ENCODE results near the gene NDUFS6. TPM values are rescaled to one million over a fixed set of nuclear protein-coding genes. Genes with fewer than 3 reads are reported as not detected.

NDUFS6 gene
- total RNA-seq, 1 donor from 2014 or later: 22.5 TPM

DNA sequence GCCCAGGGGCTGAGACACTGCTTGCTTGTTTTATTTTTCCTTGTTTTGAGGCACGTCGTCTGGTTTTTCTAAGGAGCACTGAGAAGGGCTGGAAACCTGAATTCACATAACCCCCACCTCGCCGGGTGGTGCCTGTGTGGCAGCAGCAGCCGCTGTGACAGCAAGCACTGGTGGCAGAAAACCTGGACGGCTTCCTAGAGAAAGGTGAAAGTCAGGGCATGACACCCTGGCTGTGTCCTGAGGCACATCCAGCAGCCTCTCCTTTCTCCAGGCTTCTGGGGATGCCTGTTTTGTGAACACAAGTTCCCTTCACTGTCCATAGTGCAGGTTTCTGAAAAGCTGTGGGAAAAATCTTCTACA lies 30.8 kb upstream of the NDUFS6 start:
- no peak for ATAC-seq (ENCODE audit: low read depth)
- H3K27me3 Mint-ChIP-seq: peaks cover 29% of the 10 kb centered on the region
- no peak for DNase-seq
- no peaks in the 10 kb centered on the region for H3K36me3 Mint-ChIP-seq (ENCODE audit: low read depth)
- intact Hi-C loops (cut with micrococcal nuclease): no loop called here
- H3K4me3 Mint-ChIP-seq: no peak overlapping the region
- CTCF ChIA-PET: no interaction called here
- TF ChIP-seq, protein P1, sequence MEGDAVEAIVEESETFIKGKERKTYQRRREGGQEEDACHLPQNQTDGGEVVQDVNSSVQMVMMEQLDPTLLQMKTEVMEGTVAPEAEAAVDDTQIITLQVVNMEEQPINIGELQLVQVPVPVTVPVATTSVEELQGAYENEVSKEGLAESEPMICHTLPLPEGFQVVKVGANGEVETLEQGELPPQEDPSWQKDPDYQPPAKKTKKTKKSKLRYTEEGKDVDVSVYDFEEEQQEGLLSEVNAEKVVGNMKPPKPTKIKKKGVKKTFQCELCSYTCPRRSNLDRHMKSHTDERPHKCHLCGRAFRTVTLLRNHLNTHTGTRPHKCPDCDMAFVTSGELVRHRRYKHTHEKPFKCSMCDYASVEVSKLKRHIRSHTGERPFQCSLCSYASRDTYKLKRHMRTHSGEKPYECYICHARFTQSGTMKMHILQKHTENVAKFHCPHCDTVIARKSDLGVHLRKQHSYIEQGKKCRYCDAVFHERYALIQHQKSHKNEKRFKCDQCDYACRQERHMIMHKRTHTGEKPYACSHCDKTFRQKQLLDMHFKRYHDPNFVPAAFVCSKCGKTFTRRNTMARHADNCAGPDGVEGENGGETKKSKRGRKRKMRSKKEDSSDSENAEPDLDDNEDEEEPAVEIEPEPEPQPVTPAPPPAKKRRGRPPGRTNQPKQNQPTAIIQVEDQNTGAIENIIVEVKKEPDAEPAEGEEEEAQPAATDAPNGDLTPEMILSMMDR (IDR thresholded peaks at IDR 0.05): no peak
- POLR2A ChIA-PET: no interaction called here
- H3K4me1 Mint-ChIP-seq: no peaks in the 10 kb centered on the region
- H3K9me3 Mint-ChIP-seq: peaks cover 2% of the 10 kb centered on the region
- no peak overlapping the region for H3K27ac Mint-ChIP-seq

DNA sequence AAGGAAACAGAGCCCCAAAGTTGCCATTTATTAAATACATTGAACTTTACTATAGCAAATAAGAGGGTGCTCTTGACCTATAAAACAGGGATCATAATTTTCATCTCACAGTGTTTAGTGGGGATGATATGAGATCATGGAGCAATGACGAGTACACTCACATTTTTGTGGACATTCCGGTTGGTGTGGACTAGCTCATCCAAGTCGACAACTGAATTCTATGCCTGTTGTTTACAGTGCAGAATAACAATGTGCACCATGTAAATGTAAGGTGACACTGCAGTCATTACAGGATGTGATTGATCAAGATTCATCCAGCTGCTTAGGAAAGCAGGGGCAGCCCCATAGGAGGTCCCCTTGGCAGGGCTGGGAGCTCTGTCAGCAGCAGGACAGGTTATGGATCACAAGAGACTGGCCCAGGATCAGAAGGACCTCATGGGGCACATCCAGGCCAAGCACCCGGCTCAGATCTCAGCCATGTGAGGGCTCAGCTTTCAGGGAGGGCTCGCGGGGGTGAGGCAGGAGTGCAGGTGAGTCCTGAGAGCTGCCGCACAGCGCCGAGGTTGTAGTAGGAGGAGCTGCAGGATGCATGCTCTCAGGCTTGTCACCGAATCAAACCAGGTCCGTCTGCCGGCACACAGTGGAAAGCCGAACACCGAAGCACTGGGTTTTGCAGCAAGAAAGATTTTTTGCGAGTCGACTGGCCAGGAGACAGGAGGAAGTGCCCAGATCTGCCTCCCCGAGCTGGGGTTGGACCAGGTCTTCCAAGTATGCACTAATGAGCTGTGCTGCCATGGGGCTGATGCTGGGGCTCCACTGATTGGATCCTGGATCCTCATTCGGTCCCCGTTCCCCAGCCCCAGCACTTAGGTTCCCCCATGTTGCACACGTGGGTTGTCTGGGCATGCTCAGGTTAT lies 29.8 kb upstream of the NDUFS6 start:
- POLR2A ChIA-PET: no interaction called here
- no peaks in the 10 kb centered on the region for H3K36me3 Mint-ChIP-seq (ENCODE audit: low read depth)

DNA sequence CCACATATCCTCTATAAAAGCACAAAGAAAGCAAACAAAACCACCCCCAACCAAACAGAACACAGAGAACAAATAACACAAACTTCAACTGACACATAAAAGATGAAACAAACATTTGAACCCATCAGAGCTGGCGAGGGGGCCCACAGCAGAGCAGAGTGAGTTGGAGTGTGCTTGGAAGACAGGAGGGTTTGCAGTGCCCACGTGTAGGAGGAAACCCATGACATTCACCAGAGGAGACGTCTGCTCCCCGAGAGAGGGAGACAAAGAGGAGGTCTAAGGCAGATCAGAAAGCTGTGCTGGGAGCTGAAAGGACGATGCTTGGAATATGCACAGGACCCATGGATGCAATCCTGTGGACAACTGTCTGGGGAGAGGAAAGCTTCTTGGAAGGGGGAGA lies 28.6 kb upstream of the NDUFS6 start:
- ChIA-PET CTCF (interaction anchor here (2.3 kb wide), 1 partner anchor 28 kb away, joined by 5 read pairs; the partner anchor contains the start of genes MRPL36 and NDUFS6), POLR2A (no interaction called here)
- intact Hi-C loops (cut with micrococcal nuclease): no loop called here
- no peak overlapping the region for H3K4me3 Mint-ChIP-seq
- H3K4me1 Mint-ChIP-seq: no peaks in the 10 kb centered on the region
- H3K9me3 Mint-ChIP-seq: peaks cover 2% of the 10 kb centered on the region
- H3K27me3 Mint-ChIP-seq: peaks cover 21% of the 10 kb centered on the region
- no peaks in the 10 kb centered on the region for H3K36me3 Mint-ChIP-seq (ENCODE audit: low read depth)
- no peak for ATAC-seq (ENCODE audit: low read depth)
- no peak overlapping the region for H3K27ac Mint-ChIP-seq
- TF ChIP-seq, protein P1 (IDR thresholded peaks at IDR 0.05): no peak
- DNase-seq: no peak

More for the DNA sequence above, 29.8 kb upstream of the NDUFS6 start:
- peaks cover 2% of the 10 kb centered on the region for H3K9me3 Mint-ChIP-seq
- H3K27ac Mint-ChIP-seq: no peak overlapping the region
- no peaks in the 10 kb centered on the region for H3K4me1 Mint-ChIP-seq
- H3K27me3 Mint-ChIP-seq: peaks cover 25% of the 10 kb centered on the region
- TF ChIP-seq, protein P1 (IDR thresholded peaks at IDR 0.05): no peak
- CTCF ChIA-PET: interaction anchor here (2.3 kb wide), 1 partner anchor 29 kb away, joined by 5 read pairs; the partner anchor contains the start of genes MRPL36 and NDUFS6
- DNase-seq: no peak
- intact Hi-C loops (cut with micrococcal nuclease): no loop called here
- ATAC-seq (ENCODE audit: low read depth): no peak
- no peak overlapping the region for H3K4me3 Mint-ChIP-seq

DNA sequence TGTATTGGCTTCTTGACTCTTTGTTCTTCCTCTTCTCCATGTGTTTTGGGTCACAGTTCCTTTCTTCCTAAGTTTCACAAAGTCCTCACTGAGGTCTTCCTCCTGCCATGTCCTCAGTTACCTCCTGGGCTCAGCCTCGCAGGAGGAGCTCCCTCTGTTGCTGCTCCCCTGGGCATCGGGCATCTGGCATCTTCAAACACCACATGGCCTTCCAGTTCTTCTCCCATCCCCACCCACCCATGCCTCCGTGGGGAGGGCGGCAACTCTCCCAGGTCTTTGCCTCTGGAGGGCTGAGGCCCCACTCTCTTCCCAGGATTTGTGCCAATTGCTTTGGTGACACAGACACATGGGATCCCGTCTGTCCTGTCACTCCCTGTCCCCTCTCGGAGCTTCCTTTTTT lies 24.4 kb upstream of the NDUFS6 start:
- POLR2A ChIA-PET: no interaction called here
- CTCF ChIA-PET: no interaction called here
- no peak for DNase-seq
- no peaks in the 10 kb centered on the region for H3K36me3 Mint-ChIP-seq (ENCODE audit: low read depth)
- H3K27ac Mint-ChIP-seq: no peak overlapping the region
- peaks cover 2% of the 10 kb centered on the region for H3K4me1 Mint-ChIP-seq
- H3K4me3 Mint-ChIP-seq: no peak overlapping the region
- ATAC-seq (ENCODE audit: low read depth): no peak
- H3K27me3 Mint-ChIP-seq: peaks cover 8% of the 10 kb centered on the region
- intact Hi-C loops (cut with micrococcal nuclease): no loop called here
- peaks cover 2% of the 10 kb centered on the region for H3K9me3 Mint-ChIP-seq
- TF ChIP-seq, protein P1 (IDR thresholded peaks at IDR 0.05): no peak

DNA sequence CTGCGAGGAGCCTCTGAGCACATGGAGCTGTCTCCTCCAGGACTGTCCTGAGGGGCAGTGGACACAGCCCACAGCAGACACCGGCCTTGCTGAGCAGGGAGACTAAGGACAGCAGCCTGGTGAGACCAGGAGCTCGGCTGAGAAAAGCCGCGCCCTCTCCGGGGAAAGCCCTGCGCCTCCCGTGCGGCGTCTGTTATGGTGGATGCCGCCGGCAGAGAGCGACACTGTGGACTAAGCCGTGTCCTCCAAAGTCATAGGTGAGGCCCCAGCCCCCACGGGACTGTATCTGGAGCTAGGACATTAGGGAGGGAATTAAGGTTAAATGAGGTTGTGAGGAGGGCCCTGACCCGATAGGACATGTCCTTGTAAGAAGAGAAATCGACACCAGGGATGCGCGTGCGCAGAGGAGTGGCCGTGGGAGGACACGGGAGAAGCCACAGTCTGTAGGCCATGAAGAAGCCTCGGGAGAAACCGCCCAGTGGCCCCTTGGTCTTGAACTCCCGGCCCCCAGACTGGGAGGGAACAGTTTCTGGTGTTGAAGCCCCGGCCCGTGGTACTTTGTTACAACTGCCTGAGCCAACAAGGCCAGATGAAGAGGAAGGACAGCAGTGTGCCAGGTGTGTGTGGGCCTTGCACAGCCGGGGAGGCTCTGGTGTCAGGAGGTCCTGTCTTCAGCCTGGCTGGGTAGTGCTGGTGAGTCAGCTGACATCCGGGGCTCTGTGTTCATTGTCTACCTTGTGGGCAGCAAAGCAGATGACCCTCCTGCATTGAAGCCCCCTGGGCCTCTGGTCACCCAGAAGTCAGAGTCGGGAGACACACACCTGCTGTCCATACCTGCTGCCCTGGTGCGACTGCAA lies 23.7 kb upstream of the NDUFS6 start:
- H3K9me3 Mint-ChIP-seq: peaks cover 2% of the 10 kb centered on the region
- ChIA-PET POLR2A (no interaction called here), CTCF (no interaction called here)
- peaks cover 12% of the 10 kb centered on the region for H3K27me3 Mint-ChIP-seq
- H3K36me3 Mint-ChIP-seq (ENCODE audit: low read depth): no peaks in the 10 kb centered on the region
- TF ChIP-seq, protein P1 (IDR thresholded peaks at IDR 0.05): no peak
- H3K4me3 Mint-ChIP-seq: no peak overlapping the region
- no peak overlapping the region for H3K27ac Mint-ChIP-seq
- ATAC-seq (ENCODE audit: low read depth) (no peak), DNase-seq (no peak)
- intact Hi-C loops (cut with micrococcal nuclease): no loop called here
- peaks cover 8% of the 10 kb centered on the region for H3K4me1 Mint-ChIP-seq

All from activated B cell treated with CpG ODN at 0.5 μM for 24 hours (primary cell).